ENCODE results near the gene DCAF10.
"Not testable (repeated sequence)": the region's sequence is repeated elsewhere in the genome, so short reads cannot be mapped to it uniquely, and the experiment has no call there.

DCAF10 gene

GRCh38 chr9:37812773-37813379 lies 12.3 kb downstream of the DCAF10 start:
- Mint-ChIP-seq H3K27me3 (no peaks in the 10 kb centered on the region), H3K36me3 (peaks cover 7% of the 10 kb centered on the region), H3K27ac (no peak overlapping the region), H3K9me3 (ENCODE audit: low read depth) (no peaks in the 10 kb centered on the region), H3K4me1 (ENCODE audit: low read depth) (peaks cover 16% of the 10 kb centered on the region), H3K4me3 (no peak overlapping the region)

GRCh38 chr9:37818849-37819248 lies 18.3 kb downstream of the DCAF10 start:
- Mint-ChIP-seq H3K4me3 (no peak overlapping the region), H3K27ac (no peak overlapping the region), H3K27me3 (no peaks in the 10 kb centered on the region), H3K4me1 (ENCODE audit: low read depth) (peaks cover 1% of the 10 kb centered on the region), H3K36me3 (peaks cover 14% of the 10 kb centered on the region), H3K9me3 (ENCODE audit: low read depth) (no peaks in the 10 kb centered on the region)

GRCh38 chr9:37820142-37820541 lies 19.5 kb downstream of the DCAF10 start:
- no peaks in the 10 kb centered on the region for H3K27me3 Mint-ChIP-seq
- H3K27ac Mint-ChIP-seq = no peak overlapping the region
- H3K4me1 Mint-ChIP-seq (ENCODE audit: low read depth) = peaks cover under 1% of the 10 kb centered on the region
- H3K4me3 Mint-ChIP-seq = no peak overlapping the region
- peaks cover 17% of the 10 kb centered on the region for H3K36me3 Mint-ChIP-seq
- no peaks in the 10 kb centered on the region for H3K9me3 Mint-ChIP-seq (ENCODE audit: low read depth)

GRCh38 chr9:37825174-37825573 lies 24.6 kb downstream of the DCAF10 start:
- H3K27me3 Mint-ChIP-seq; H3K4me1 Mint-ChIP-seq (ENCODE audit: low read depth); H3K27ac Mint-ChIP-seq; H3K4me3 Mint-ChIP-seq; H3K9me3 Mint-ChIP-seq (ENCODE audit: low read depth): not testable (repeated sequence)
- H3K36me3 Mint-ChIP-seq = peaks cover 22% of the 10 kb centered on the region

- Mint-ChIP-seq H3K4me1 (ENCODE audit: low read depth) (no peaks in the 10 kb centered on the region), H3K27me3 (no peaks in the 10 kb centered on the region), H3K9me3 (ENCODE audit: low read depth) (no peaks in the 10 kb centered on the region), H3K4me3 (no peak overlapping the region), H3K27ac (no peak overlapping the region), H3K36me3 (peaks cover 14% of the 10 kb centered on the region)
These were observed 27.0 kb downstream of the DCAF10 start for GRCh38 chr9:37827483-37828165.

- no peaks in the 10 kb centered on the region for H3K9me3 Mint-ChIP-seq (ENCODE audit: low read depth)
- peak overlapping the region; percentile 14 for H3K27ac Mint-ChIP-seq
- no peak overlapping the region for H3K4me3 Mint-ChIP-seq
- no peaks in the 10 kb centered on the region for H3K27me3 Mint-ChIP-seq
- peaks cover 4% of the 10 kb centered on the region for H3K36me3 Mint-ChIP-seq
- peaks cover 8% of the 10 kb centered on the region for H3K4me1 Mint-ChIP-seq (ENCODE audit: low read depth)
These were observed 35.2 kb downstream of the DCAF10 start for GRCh38 chr9:37835821-37836220.

- H3K9me3 Mint-ChIP-seq (ENCODE audit: low read depth) = no peaks in the 10 kb centered on the region
- peaks cover 4% of the 10 kb centered on the region for H3K36me3 Mint-ChIP-seq
- H3K4me1 Mint-ChIP-seq (ENCODE audit: low read depth) = peaks cover 8% of the 10 kb centered on the region
- H3K4me3 Mint-ChIP-seq = no peak overlapping the region
- peak overlapping the region; percentile 14 for H3K27ac Mint-ChIP-seq
- H3K27me3 Mint-ChIP-seq = no peaks in the 10 kb centered on the region
These were observed 35.8 kb downstream of the DCAF10 start for GRCh38 chr9:37836386-37836785.

GRCh38 chr9:37839496-37840461 lies 39.2 kb downstream of the DCAF10 start:
- H3K9me3 Mint-ChIP-seq (ENCODE audit: low read depth) = no peaks in the 10 kb centered on the region
- H3K27me3 Mint-ChIP-seq = no peaks in the 10 kb centered on the region
- peaks cover 8% of the 10 kb centered on the region for H3K4me1 Mint-ChIP-seq (ENCODE audit: low read depth)
- no peak overlapping the region for H3K4me3 Mint-ChIP-seq
- H3K27ac Mint-ChIP-seq = no peak overlapping the region
- no peaks in the 10 kb centered on the region for H3K36me3 Mint-ChIP-seq

- Mint-ChIP-seq H3K27ac (no peak overlapping the region), H3K4me3 (no peak overlapping the region), H3K27me3 (no peaks in the 10 kb centered on the region), H3K36me3 (peaks cover 2% of the 10 kb centered on the region), H3K4me1 (ENCODE audit: low read depth) (peaks cover 8% of the 10 kb centered on the region), H3K9me3 (ENCODE audit: low read depth) (no peaks in the 10 kb centered on the region)
These were observed 40.1 kb downstream of the DCAF10 start for GRCh38 chr9:37840560-37841194.

- no peak overlapping the region for H3K27ac Mint-ChIP-seq
- peaks cover 6% of the 10 kb centered on the region for H3K36me3 Mint-ChIP-seq
- H3K4me3 Mint-ChIP-seq = no peak overlapping the region
- no peaks in the 10 kb centered on the region for H3K4me1 Mint-ChIP-seq (ENCODE audit: low read depth)
- H3K9me3 Mint-ChIP-seq (ENCODE audit: low read depth) = no peaks in the 10 kb centered on the region
- no peaks in the 10 kb centered on the region for H3K27me3 Mint-ChIP-seq
These were observed 51.6 kb downstream of the DCAF10 start for GRCh38 chr9:37852222-37852621.

GRCh38 chr9:37856551-37856950 lies 56.0 kb downstream of the DCAF10 start:
- Mint-ChIP-seq H3K9me3 (ENCODE audit: low read depth) (no peaks in the 10 kb centered on the region), H3K27me3 (no peaks in the 10 kb centered on the region), H3K4me1 (ENCODE audit: low read depth) (no peaks in the 10 kb centered on the region), H3K36me3 (peaks cover 7% of the 10 kb centered on the region), H3K4me3 (no peak overlapping the region), H3K27ac (no peak overlapping the region)

- H3K27me3 Mint-ChIP-seq = no peaks in the 10 kb centered on the region
- no peak overlapping the region for H3K4me3 Mint-ChIP-seq
- no peak overlapping the region for H3K27ac Mint-ChIP-seq
- H3K9me3 Mint-ChIP-seq (ENCODE audit: low read depth) = no peaks in the 10 kb centered on the region
- no peaks in the 10 kb centered on the region for H3K4me1 Mint-ChIP-seq (ENCODE audit: low read depth)
- peaks cover 7% of the 10 kb centered on the region for H3K36me3 Mint-ChIP-seq
These were observed 58.4 kb downstream of the DCAF10 start for GRCh38 chr9:37859043-37859442.

GRCh38 chr9:37862530-37862929 lies 61.9 kb downstream of the DCAF10 start:
- Mint-ChIP-seq H3K4me3 (no peak overlapping the region), H3K4me1 (ENCODE audit: low read depth) (no peaks in the 10 kb centered on the region), H3K36me3 (peaks cover 9% of the 10 kb centered on the region), H3K27me3 (no peaks in the 10 kb centered on the region), H3K9me3 (ENCODE audit: low read depth) (no peaks in the 10 kb centered on the region), H3K27ac (no peak overlapping the region)

- Mint-ChIP-seq H3K27ac (no peak overlapping the region), H3K36me3 (peaks cover 2% of the 10 kb centered on the region), H3K9me3 (ENCODE audit: low read depth) (no peaks in the 10 kb centered on the region), H3K4me1 (ENCODE audit: low read depth) (no peaks in the 10 kb centered on the region), H3K27me3 (no peaks in the 10 kb centered on the region), H3K4me3 (no peak overlapping the region)
These were observed 69.6 kb downstream of the DCAF10 start for GRCh38 chr9:37870081-37870798.

All from activated naive CD8-positive, alpha-beta T cell (primary cell).